ENCODE results near the gene SEMA7A. TPM values are rescaled to one million over a fixed set of nuclear protein-coding genes. Genes with fewer than 3 reads are reported as not detected.

SEMA7A gene
- total RNA-seq, 1 donor from 2014 or later = 3.9 TPM

GRCh38 chr15:74454764-74455500 is 21.2 kb upstream of the SEMA7A start:
- Histone ChIP-seq H3K36me3 (peaks cover 0 to 75% of the 10 kb centered on the region in 2 donors), H3K27me3 (no peaks in the 10 kb centered on the region), H3K4me3 (no peak overlapping the region), H3K27ac (no peak overlapping the region), H3K9me3 (no peaks in the 10 kb centered on the region), H3K4me1 (peaks cover 8% of the 10 kb centered on the region)
- intact Hi-C loops (cut with DNase I) = no loop called here
- no peak for DNase-seq (ENCODE audit: extremely low spot score in 2 of 2)
- TF ChIP-seq, protein P1, sequence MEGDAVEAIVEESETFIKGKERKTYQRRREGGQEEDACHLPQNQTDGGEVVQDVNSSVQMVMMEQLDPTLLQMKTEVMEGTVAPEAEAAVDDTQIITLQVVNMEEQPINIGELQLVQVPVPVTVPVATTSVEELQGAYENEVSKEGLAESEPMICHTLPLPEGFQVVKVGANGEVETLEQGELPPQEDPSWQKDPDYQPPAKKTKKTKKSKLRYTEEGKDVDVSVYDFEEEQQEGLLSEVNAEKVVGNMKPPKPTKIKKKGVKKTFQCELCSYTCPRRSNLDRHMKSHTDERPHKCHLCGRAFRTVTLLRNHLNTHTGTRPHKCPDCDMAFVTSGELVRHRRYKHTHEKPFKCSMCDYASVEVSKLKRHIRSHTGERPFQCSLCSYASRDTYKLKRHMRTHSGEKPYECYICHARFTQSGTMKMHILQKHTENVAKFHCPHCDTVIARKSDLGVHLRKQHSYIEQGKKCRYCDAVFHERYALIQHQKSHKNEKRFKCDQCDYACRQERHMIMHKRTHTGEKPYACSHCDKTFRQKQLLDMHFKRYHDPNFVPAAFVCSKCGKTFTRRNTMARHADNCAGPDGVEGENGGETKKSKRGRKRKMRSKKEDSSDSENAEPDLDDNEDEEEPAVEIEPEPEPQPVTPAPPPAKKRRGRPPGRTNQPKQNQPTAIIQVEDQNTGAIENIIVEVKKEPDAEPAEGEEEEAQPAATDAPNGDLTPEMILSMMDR (IDR thresholded peaks at IDR 0.05) = no peak
- TF ChIP-seq POLR2AphosphoS5 (IDR thresholded peaks at IDR 0.05; ENCODE audit: insufficient read depth in 1 of 2, low read depth in 1 of 2) = no peak
- no peak for TF ChIP-seq POLR2A (IDR thresholded peaks at IDR 0.05)

DNA sequence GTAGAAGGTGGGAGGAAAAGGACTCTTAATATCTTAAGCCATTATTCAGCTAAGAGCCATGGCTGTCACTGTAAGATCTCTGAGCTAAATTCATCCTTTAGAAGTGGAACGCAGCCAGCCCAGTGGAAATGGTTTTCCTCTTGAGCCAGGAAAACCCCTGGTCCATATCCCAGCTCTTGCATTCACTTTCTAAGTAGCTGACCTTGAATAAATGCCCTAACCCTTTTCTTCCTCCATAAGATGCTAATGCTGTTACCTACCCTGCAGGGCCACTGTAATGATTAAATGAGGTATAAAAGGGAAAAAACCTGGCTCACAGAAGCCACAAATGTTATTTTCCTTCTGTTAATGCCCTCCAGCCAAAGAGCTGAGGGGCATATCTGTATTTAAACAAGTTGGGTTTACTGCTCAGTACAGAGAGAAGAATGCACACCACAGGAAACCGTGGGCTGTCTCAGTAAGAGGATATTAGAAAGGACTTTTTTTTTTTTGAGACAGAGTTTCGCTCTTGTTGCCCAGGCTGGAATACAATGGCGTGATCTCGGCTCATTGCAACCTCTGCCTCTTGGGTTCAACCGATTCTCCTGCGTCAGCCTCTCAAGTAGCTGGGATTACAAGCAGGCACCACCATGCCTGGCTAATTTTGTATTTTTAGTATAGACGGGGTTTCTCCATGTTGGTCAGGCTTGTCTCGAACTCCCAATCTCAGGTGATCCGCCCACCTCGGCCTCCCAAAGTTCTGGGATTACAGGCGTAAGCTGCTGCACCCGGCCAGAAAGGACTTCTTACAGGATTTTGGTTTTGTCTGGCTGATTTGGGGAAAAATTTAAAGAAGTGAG is 20.4 kb upstream of the SEMA7A start:
- Histone ChIP-seq H3K4me3 (no peak overlapping the region), H3K27ac (no peak overlapping the region), H3K27me3 (no peaks in the 10 kb centered on the region), H3K9me3 (no peaks in the 10 kb centered on the region), H3K36me3 (peaks cover 0 to 81% of the 10 kb centered on the region in 2 donors), H3K4me1 (peaks cover 5% of the 10 kb centered on the region)
- TF ChIP-seq POLR2AphosphoS5 (IDR thresholded peaks at IDR 0.05; ENCODE audit: insufficient read depth in 1 of 2, low read depth in 1 of 2) (no peak), POLR2A (IDR thresholded peaks at IDR 0.05) (no peak)
- TF ChIP-seq, protein P1 (IDR thresholded peaks at IDR 0.05) = no peak
- DNase-seq (ENCODE audit: extremely low spot score in 2 of 2) = no peak
- intact Hi-C loops (cut with DNase I) = no loop called here

- Histone ChIP-seq H3K27ac (no peak overlapping the region), H3K9me3 (no peaks in the 10 kb centered on the region), H3K36me3 (peaks cover 0 to 86% of the 10 kb centered on the region in 2 donors), H3K4me3 (no peak overlapping the region), H3K27me3 (no peaks in the 10 kb centered on the region), H3K4me1 (no peaks in the 10 kb centered on the region)
- TF ChIP-seq POLR2AphosphoS5 (IDR thresholded peaks at IDR 0.05; ENCODE audit: insufficient read depth in 1 of 2, low read depth in 1 of 2) (no peak), POLR2A (IDR thresholded peaks at IDR 0.05) (no peak)
- TF ChIP-seq, protein P1 (IDR thresholded peaks at IDR 0.05) = no peak
- intact Hi-C loops (cut with DNase I) = no loop called here
- no peak for DNase-seq (ENCODE audit: extremely low spot score in 2 of 2)
Measured at GRCh38 chr15:74451861-74452835, 18.4 kb upstream of the SEMA7A start.

GRCh38 chr15:74451322-74451721 is 17.6 kb upstream of the SEMA7A start:
- no peak for DNase-seq (ENCODE audit: extremely low spot score in 2 of 2)
- peaks cover 0 to 87% of the 10 kb centered on the region in 2 donors for H3K36me3 ChIP-seq
- no peaks in the 10 kb centered on the region for H3K27me3 ChIP-seq
- H3K4me3 ChIP-seq = no peak overlapping the region
- TF ChIP-seq POLR2A (IDR thresholded peaks at IDR 0.05) = no peak
- TF ChIP-seq, protein P1 (IDR thresholded peaks at IDR 0.05) = no peak
- TF ChIP-seq POLR2AphosphoS5 (IDR thresholded peaks at IDR 0.05; ENCODE audit: insufficient read depth in 1 of 2, low read depth in 1 of 2) = no peak
- intact Hi-C loops (cut with DNase I) = no loop called here
- no peak overlapping the region for H3K27ac ChIP-seq
- no peaks in the 10 kb centered on the region for H3K4me1 ChIP-seq
- H3K9me3 ChIP-seq = no peaks in the 10 kb centered on the region

Data from vagina (tissue), 2 donors.